Loucy (cell line): ENCODE measurements around the gene CAPN8.

Source experiments
- H2AFZ ChIP-seq: fragments of 200-600 bp; sonication (generic); 2 replicates; pipeline ENCODE4 v1.6.0; 2016; ENCODE audit warnings: antibody characterized with exemption, mild to moderate bottlenecking, low read length, moderate library complexity
- H3F3A ChIP-seq: fragments of 200-600 bp; 2 replicates; pipeline ENCODE4 v1.6.0; 2016; ENCODE audit warnings: antibody characterized with exemption, low read depth, mild to moderate bottlenecking
- H3K27me3 ChIP-seq: fragments of 200-600 bp; sonication (generic); 2 replicates; pipeline ENCODE4 v1.6.1; 2014; ENCODE audit warnings: low read length, mild to moderate bottlenecking; ENCODE audit not compliant: insufficient read depth, poor library complexity, severe bottlenecking
- H3K36me3 ChIP-seq: fragments of 200-600 bp; sonication (generic); 2 replicates; pipeline ENCODE4 v1.6.1; 2016; ENCODE audit warnings: low read length; ENCODE audit not compliant: insufficient read depth
- H3K4me1 ChIP-seq: fragments of 200-600 bp; sonication (generic); 2 replicates; pipeline ENCODE4 v1.5.1; 2014; ENCODE audit warnings: low read length, mild to moderate bottlenecking; ENCODE audit not compliant: insufficient read depth, poor library complexity, severe bottlenecking
- H3K4me2 ChIP-seq: fragments of 200-600 bp; sonication (generic); 2 replicates; pipeline ENCODE4 v1.6.0; 2014; ENCODE audit warnings: antibody characterized with exemption, low read length, low read depth, mild to moderate bottlenecking; ENCODE audit not compliant: poor library complexity, severe bottlenecking
- H3K4me3 ChIP-seq: fragments of 200-600 bp; sonication (generic); 2 replicates; pipeline ENCODE4 v1.5.1; 2014; ENCODE audit warnings: low read length, mild to moderate bottlenecking, mixed read lengths; ENCODE audit not compliant: poor library complexity, severe bottlenecking
- H3K79me2 ChIP-seq: fragments of 200-600 bp; sonication (generic); 2 replicates; pipeline ENCODE4 v1.6.1; 2014; ENCODE audit warnings: low read length; ENCODE audit not compliant: insufficient read depth
- H3K9ac ChIP-seq: fragments of 200-600 bp; sonication (generic); 2 replicates; pipeline ENCODE4 v1.6.0; 2014; ENCODE audit warnings: mild to moderate bottlenecking, low read depth, low read length, moderate library complexity; ENCODE audit not compliant: poor library complexity, severe bottlenecking
- H3K9me2 ChIP-seq: fragments of 200-600 bp; sonication (generic); replicated peaks from 2 replicates; pipeline ENCODE4 v1.6.1; 2016; ENCODE audit warnings: low read depth, low read length, mixed read lengths
- H3K9me3 ChIP-seq: fragments of 200-600 bp; sonication (generic); 2 replicates; pipeline ENCODE4 v1.6.1; 2014; ENCODE audit warnings: mild to moderate bottlenecking, antibody characterized with exemption, low read length, low read depth; ENCODE audit not compliant: insufficient read depth
- H4K20me1 ChIP-seq: fragments of 200-600 bp; sonication (generic); 2 replicates; pipeline ENCODE4 v1.6.0; 2014; ENCODE audit warnings: antibody characterized with exemption, low read length, mild to moderate bottlenecking; ENCODE audit not compliant: insufficient read depth, poor library complexity, severe bottlenecking
- EZH2phosphoT487 ChIP-seq: fragments of 200-600 bp; IDR thresholded peaks from 2 replicates; pipeline ENCODE4 v1.6.1; 2018; ENCODE audit warnings: antibody characterized with exemption, mild to moderate bottlenecking, moderate library complexity, borderline replicate concordance
- TF ChIP-seq, protein P1 (sequence below): fragments of 200-600 bp; sonication (generic); conservative IDR thresholded peaks from 2 replicates; pipeline ENCODE4 v1.5.1; 2014; ENCODE audit warnings: mild to moderate bottlenecking, antibody characterized with exemption, low read length

Gene CAPN8

DNA sequence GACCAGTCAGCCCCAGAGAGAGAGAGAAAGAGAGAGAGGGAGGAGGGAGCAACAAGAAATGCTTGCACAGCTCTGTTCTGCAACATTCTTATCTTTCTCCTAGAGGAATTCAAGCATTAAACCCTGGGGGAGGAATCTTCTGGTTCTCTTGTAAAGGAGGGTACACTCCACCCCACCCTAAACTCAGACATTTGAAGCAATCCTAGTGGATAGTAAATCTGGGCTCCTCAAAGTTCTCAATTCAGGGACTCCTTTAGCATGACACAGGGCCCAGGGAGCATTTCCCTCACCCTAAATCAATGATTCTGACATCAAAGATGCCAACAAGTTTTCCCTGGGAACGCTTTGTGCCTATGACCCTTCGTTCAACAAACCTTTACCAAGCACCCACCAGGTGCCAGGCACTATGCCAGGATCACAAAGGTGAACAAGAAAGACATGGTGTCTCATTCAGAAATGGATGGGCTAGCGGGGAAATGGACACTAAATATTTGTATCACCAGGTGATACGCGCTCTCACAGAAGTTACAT is 35.0 kb upstream of the CAPN8 start:
- TF ChIP-seq EZH2phosphoT487 = no peak
- TF ChIP-seq, protein P1, sequence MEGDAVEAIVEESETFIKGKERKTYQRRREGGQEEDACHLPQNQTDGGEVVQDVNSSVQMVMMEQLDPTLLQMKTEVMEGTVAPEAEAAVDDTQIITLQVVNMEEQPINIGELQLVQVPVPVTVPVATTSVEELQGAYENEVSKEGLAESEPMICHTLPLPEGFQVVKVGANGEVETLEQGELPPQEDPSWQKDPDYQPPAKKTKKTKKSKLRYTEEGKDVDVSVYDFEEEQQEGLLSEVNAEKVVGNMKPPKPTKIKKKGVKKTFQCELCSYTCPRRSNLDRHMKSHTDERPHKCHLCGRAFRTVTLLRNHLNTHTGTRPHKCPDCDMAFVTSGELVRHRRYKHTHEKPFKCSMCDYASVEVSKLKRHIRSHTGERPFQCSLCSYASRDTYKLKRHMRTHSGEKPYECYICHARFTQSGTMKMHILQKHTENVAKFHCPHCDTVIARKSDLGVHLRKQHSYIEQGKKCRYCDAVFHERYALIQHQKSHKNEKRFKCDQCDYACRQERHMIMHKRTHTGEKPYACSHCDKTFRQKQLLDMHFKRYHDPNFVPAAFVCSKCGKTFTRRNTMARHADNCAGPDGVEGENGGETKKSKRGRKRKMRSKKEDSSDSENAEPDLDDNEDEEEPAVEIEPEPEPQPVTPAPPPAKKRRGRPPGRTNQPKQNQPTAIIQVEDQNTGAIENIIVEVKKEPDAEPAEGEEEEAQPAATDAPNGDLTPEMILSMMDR = no peak
- Histone ChIP-seq H3K4me2 (no peak overlapping the region), H3K4me3 (no peak overlapping the region), H3K27me3 (no peaks in the 10 kb centered on the region), H3K9me3 (no peaks in the 10 kb centered on the region), H3K79me2 (no peaks in the 10 kb centered on the region), H3K4me1 (no peaks in the 10 kb centered on the region), H3K9ac (no peak overlapping the region), H2AFZ (no peak overlapping the region), H3F3A (no peaks in the 10 kb centered on the region), H4K20me1 (no peaks in the 10 kb centered on the region), H3K36me3 (no peaks in the 10 kb centered on the region), H3K9me2 (no peaks in the 10 kb centered on the region)

DNA sequence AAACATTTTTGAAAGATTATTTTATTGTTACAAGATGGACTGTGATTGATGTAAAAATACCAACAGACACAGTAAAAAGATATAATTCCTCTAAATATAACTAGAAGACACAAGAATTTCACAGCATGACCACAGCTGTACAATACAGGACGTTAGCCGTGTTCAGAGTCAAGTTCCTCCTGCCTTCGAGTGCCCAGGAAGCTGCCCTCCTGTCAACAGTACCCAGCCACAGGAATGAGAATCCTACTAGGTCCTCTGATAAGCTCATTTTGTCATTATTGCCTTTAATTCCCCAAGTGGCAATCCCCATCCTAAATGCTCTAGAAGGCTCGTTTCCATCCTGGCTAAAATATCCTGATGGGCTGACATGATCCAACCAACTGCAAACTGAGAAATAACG is 30.4 kb upstream of the CAPN8 start:
- H3K4me2 ChIP-seq = no peak overlapping the region
- no peak for TF ChIP-seq EZH2phosphoT487
- TF ChIP-seq, protein P1 = no peak
- no peaks in the 10 kb centered on the region for H4K20me1 ChIP-seq
- H3K4me3 ChIP-seq = no peak overlapping the region
- H3K9me3 ChIP-seq = no peaks in the 10 kb centered on the region
- H3K27me3 ChIP-seq = no peaks in the 10 kb centered on the region
- H3F3A ChIP-seq = no peaks in the 10 kb centered on the region
- H2AFZ ChIP-seq = no peak overlapping the region
- no peaks in the 10 kb centered on the region for H3K4me1 ChIP-seq
- no peaks in the 10 kb centered on the region for H3K36me3 ChIP-seq
- H3K9ac ChIP-seq = no peak overlapping the region
- H3K9me2 ChIP-seq = no peaks in the 10 kb centered on the region
- H3K79me2 ChIP-seq = no peaks in the 10 kb centered on the region

DNA sequence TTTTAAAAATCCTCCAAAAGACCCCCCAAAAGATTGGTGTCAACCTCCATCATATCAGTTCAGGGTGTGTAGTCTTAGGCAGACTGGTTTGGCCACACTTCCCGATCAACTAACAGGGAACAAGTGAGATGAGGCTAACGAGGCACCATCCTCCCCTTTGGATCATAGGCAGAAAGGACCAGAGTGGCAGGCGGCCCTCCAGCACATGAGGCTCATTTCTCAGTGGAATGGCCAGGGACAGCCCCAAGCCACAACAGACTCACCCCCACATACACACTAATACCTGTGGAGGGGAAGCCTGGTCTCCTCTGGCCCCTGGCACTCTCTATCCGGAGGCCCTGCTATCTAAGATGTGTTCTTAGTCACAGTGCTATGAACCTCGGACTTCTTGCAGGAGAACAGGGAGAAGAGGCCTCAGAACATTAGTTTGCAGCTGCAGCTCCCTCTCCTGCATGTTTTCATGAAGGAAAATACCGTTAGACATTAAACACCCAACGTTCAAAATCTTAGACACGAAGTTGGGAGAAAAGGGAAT is 29.6 kb upstream of the CAPN8 start:
- H2AFZ ChIP-seq = no peak overlapping the region

More for the DNA sequence above, 29.6 kb upstream of the CAPN8 start:
- Histone ChIP-seq H3K4me3 (no peak overlapping the region), H3K9me3 (no peaks in the 10 kb centered on the region), H3K9me2 (no peaks in the 10 kb centered on the region), H3K79me2 (no peaks in the 10 kb centered on the region), H3F3A (no peaks in the 10 kb centered on the region), H3K9ac (no peak overlapping the region), H3K27me3 (no peaks in the 10 kb centered on the region), H3K36me3 (no peaks in the 10 kb centered on the region), H3K4me1 (no peaks in the 10 kb centered on the region), H3K4me2 (no peak overlapping the region), H4K20me1 (no peaks in the 10 kb centered on the region)
- TF ChIP-seq, protein P1 = no peak
- no peak for TF ChIP-seq EZH2phosphoT487
